Heart left ventricle (tissue), 13 donors: ENCODE measurements around the gene WWC1.

Source experiments
- CTCF ChIP-seq, 12 donors: fragments of 200-600 bp; sonication (generic) in 4 of 12; IDR thresholded peaks; one replicate each; pipeline versions ENCODE4 v1.5.0 to v1.8.0; 2018 to 2022; ENCODE audit warnings: antibody characterized with exemption in 12 of 12, mild to moderate bottlenecking in 5 of 12
- POLR2A ChIP-seq, 2 donors: fragments of 450-650 bp; IDR thresholded peaks; one replicate each; pipeline ENCODE4 v1.6.1; 2017; ENCODE audit warnings: antibody characterized with exemption in 2 of 2, mild to moderate bottlenecking in 2 of 2, moderate library complexity in 2 of 2
- donor health status: ischemic (EF 13 %, LVEDD 7.1; RV severe dilation, severe dysfunction).
- donor health status: DM: no; HTN: yes; CAD: no.
- donor health status: DM: no; HTN: no; CAD: no.
- donor health status: ischemic (EF 25% LVEDD 6.9; RV normal size, moderate dysfunction).
- donor health status: ischemic (EF 25% LVEDD 5.7; RV mildly dilated, moderate dysfunction).
- donor health status: ischemic (EF 35%, LVEDD 5.7; RV mildly dilated, moderate dysfunction).
- donor health status: nonischemic (EF 11% LVEDD 7.7; RV severe dilation, severe dysfunction).
- donor health status: DM: yes; HTN: yes; CAD: no.
- donor health status: PGD.
- donor health status: ischemic (EF 29% LVEDD 5.4; RV normal size, mild dysfunction).
- donor health status: nonischemic (EF 23%, LVEDD 6.1; RV moderate dilation, normal function).

- TF ChIP-seq CTCF (IDR thresholded peaks at IDR 0.05) = no peak
- TF ChIP-seq POLR2A (IDR thresholded peaks at IDR 0.05) = no peak
These were observed 61.9 kb downstream of the WWC1 start for GRCh38 chr5:168353216-168353957.
